HG02798 (cell line): ENCODE measurements around the gene RIN2.

Source experiments
- ATAC-seq: cut with Tn5 transposase; IDR thresholded peaks from one replicate; pipeline ENCODE4 v1.9.1; 2021; ENCODE audit warnings: mild to moderate bottlenecking; ENCODE audit not compliant: unreplicated experiment, poor library complexity

Gene RIN2, protein sequence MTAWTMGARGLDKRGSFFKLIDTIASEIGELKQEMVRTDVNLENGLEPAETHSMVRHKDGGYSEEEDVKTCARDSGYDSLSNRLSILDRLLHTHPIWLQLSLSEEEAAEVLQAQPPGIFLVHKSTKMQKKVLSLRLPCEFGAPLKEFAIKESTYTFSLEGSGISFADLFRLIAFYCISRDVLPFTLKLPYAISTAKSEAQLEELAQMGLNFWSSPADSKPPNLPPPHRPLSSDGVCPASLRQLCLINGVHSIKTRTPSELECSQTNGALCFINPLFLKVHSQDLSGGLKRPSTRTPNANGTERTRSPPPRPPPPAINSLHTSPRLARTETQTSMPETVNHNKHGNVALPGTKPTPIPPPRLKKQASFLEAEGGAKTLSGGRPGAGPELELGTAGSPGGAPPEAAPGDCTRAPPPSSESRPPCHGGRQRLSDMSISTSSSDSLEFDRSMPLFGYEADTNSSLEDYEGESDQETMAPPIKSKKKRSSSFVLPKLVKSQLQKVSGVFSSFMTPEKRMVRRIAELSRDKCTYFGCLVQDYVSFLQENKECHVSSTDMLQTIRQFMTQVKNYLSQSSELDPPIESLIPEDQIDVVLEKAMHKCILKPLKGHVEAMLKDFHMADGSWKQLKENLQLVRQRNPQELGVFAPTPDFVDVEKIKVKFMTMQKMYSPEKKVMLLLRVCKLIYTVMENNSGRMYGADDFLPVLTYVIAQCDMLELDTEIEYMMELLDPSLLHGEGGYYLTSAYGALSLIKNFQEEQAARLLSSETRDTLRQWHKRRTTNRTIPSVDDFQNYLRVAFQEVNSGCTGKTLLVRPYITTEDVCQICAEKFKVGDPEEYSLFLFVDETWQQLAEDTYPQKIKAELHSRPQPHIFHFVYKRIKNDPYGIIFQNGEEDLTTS

GRCh38 chr20:19758133-19758500 lies at the start of gene RIN2:
RIN2 (plus strand) TSS chr20:19758258; CDS start chr20:19889602, 131,344 bp downstream.
- no peak for ATAC-seq

DNA sequence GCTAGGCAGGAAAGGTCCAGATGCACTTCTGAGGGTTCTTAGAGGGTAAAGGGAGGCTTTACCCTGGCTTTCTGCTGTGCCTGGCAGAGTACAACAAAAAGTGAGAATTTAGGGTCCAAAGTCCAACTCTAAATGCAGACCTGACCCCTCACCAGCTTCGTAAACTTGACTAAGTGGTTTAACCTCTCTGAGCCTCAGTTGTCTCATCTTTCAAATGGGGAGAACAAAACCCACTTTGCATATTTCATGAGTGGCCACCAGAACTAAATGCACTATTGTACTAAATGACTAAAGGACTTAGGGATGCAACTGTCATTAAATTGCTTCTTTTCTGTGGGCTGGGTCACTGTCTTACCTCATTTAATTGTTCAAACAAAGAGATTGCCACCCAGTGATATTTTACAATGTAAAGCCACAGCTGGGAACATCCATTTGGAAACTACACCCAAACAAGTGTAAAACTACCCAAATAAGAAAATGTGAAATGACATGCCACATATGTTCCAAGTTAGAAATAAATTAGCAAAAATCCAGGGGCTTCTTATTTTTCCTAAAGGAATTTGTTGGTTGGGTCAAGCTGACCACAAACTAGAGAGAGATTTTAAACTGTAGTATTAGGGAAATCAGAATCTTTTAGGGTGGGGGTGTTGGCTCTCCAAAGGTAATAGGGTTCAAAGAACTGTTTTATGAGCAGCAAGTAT lies 48.3 kb upstream of the RIN2 start:
- no peak for ATAC-seq

- ATAC-seq = no peak
Measured at GRCh38 chr20:19710336-19711120, 47.5 kb upstream of the RIN2 start.

GRCh38 chr20:19711126-19711525 lies 46.9 kb upstream of the RIN2 start:
- no peak for ATAC-seq

GRCh38 chr20:19712721-19713260 lies 45.3 kb upstream of the RIN2 start:
- no peak for ATAC-seq

GRCh38 chr20:19713822-19714578 lies 44.1 kb upstream of the RIN2 start:
- ATAC-seq = no peak

DNA sequence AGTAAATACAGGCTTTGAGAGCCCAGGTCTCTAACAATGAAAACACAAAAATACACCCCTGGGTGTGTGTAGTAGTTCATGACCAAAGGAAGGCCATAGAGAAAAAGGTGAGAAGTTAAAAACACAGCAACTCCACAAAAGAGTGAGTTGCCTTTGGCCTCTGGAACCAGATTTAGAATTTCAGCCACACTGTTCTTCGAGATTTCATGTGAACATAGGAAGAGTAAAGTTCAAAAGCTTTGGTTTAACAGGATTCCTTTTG lies 43.5 kb upstream of the RIN2 start:
- no peak for ATAC-seq

- no peak for ATAC-seq
Measured at GRCh38 chr20:19715986-19716385, 42.1 kb upstream of the RIN2 start.

- ATAC-seq = no peak
Measured at GRCh38 chr20:19718880-19719279, 39.2 kb upstream of the RIN2 start.

DNA sequence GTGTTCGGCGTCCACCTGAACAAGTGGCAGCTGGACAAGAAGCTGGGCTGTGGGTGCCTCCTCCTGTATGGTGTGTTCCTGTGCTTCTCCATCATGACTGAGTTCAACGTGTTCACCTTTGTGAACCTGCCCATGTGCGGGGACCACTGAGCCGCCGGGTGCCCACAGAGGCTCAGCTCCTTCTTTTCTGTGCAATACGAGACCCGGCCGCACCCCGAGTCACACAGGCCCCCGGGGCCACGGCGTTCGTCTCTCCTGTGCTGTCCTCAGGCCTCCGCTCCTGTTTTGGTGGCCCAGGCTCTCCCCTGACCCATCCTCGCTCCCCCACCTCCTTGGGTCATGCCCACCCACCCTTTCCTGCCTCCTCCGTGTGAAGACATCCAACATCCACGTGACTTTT lies 37.1 kb upstream of the RIN2 start:
- no peak for ATAC-seq

DNA sequence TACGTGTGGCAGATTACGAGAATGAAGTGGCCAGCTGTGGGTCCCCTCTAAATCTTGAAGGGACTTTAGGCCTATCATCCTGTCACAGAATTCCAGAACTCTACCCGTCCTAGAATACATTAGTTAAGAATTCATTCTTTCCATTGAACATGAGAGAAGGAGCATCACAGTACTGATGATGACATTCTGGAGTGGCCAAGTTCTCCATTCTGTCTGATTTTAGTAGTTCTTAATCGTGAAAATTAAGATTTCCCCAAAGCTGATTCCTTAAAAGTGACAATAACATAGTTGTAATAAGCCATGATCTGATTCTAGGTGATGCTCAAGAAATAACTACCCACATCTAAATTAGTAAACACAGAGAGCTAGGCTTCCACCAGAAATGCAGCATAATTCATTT lies 35.0 kb upstream of the RIN2 start:
- ATAC-seq = no peak

GRCh38 chr20:19723813-19724430 lies 34.1 kb upstream of the RIN2 start:
- ATAC-seq = no peak

DNA sequence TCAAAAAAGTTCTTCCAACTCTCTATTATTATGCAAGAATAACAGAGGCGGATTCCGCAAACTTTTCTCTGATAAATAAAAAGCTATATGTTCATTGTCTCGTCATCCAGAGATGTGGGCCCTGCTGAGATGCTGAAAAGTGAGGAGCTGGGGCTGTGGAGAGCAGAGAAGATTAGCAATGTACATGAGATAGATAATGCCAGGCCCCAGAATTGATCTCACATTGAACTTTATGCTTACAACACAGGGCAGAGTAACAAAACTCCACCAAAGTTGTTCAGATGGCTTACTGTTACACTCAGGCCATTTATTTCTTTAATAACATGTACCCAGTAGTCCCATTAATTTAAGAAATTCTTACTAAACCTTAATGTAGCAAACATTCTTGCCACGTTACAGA lies 32.7 kb upstream of the RIN2 start:
- no peak for ATAC-seq

GRCh38 chr20:19725814-19726525 lies 32.1 kb upstream of the RIN2 start:
- ATAC-seq = no peak

- ATAC-seq = no peak
Measured at GRCh38 chr20:19727251-19727847, 30.7 kb upstream of the RIN2 start.

GRCh38 chr20:19729672-19730071 lies 28.4 kb upstream of the RIN2 start:
- ATAC-seq = no peak

- no peak for ATAC-seq
Measured at GRCh38 chr20:19730706-19731105, 27.4 kb upstream of the RIN2 start.

GRCh38 chr20:19734811-19735210 lies 23.2 kb upstream of the RIN2 start:
- no peak for ATAC-seq
